Ovary (tissue), 9 donors: ENCODE data around the gene BEX2. TPM values are rescaled to one million over a fixed set of nuclear protein-coding genes. Genes with fewer than 3 reads are reported as not detected.
A peak's percentile ranks its signal among the peaks of the same experiment; 100 is the strongest.
"Not testable (repeated sequence)": the region's sequence is repeated elsewhere in the genome, so short reads cannot be mapped to it uniquely, and the experiment has no call there.

Source experiments
- DNase-seq, 5 donors: peaks; one replicate each; pipeline ENCODE4 v3.0.0-alpha.2; 2019 to 2020
- H3K27ac ChIP-seq, 2 donors: fragments of 200-600 bp; one replicate each; pipeline versions ENCODE4 v1.5.1 to v1.8.0; 2019 to 2022
- H3K27me3 ChIP-seq: fragments of 200-600 bp; one replicate; pipeline ENCODE4 v1.8.0; 2022
- H3K36me3 ChIP-seq: fragments of 200-600 bp; sonication (generic); one replicate; pipeline ENCODE4 v1.5.1; 2019
- H3K4me1 ChIP-seq: one replicate; pipeline ENCODE4 v1.8.1; 2013; ENCODE audit warnings: mild to moderate bottlenecking, moderate library complexity; ENCODE audit not compliant: insufficient read depth
- H3K4me3 ChIP-seq: fragments of 200-600 bp; sonication (generic); one replicate; pipeline ENCODE4 v1.5.1; 2017
- H3K9me3 ChIP-seq, 2 donors: fragments of 200-600 bp in 1 of 2; sonication (generic) in 1 of 2; one replicate each; pipeline versions ENCODE4 v1.5.1 to v1.8.1; 2013 to 2019; ENCODE audit warnings: mild to moderate bottlenecking in 1 of 2, moderate library complexity in 1 of 2
- EP300 ChIP-seq: sonication (generic); formaldehyde crosslinking; IDR thresholded peaks from one replicate; pipeline ENCODE4 v1.6.1; 2017; ENCODE audit warnings: antibody characterized with exemption
- POLR2A ChIP-seq: fragments of 450-650 bp; IDR thresholded peaks from one replicate; pipeline ENCODE4 v1.6.1; 2017; ENCODE audit warnings: antibody characterized with exemption, mild to moderate bottlenecking, moderate library complexity
- WGBS, 3 donors: extraction: QIAGEN DNeasy Blood & Tissue Kit in 1 of 3; methylation state at CpG; one replicate each; pipeline versions ENCODE4 v1.1.5 to v1.1.7; 2013 to 2017; 5-methylcytosine and 5-hydroxymethylcytosine counted together
- intact Hi-C, 4 donors: fragments of 100-400 bp; cut with DNase I; formaldehyde crosslinking; loops; one replicate each; pipeline versions ENCODE4 v1.11.0 to v1.15.1; 2022 to 2023
- polyA plus RNA-seq, 2 donors: library from polyadenylated mRNA; stranded (reverse); fragments of 200-250 nt in 1 of 2; fragments of 350-450 nt in 1 of 2; fragmentation: Illumina TruSeq in 1 of 2; extraction: RNeasy Lipid Tissue Mini Kit (QIAGEN cat#74804) in 1 of 2; gene quantifications; one replicate each; pipeline ENCODE4 v1.2.3, GENCODE V29; 2013 to 2014
- total RNA-seq, 7 donors: library from RNA; depleted of rRNA in 2 of 7; stranded (reverse); fragments of >200 nt in 2 of 7; fragmentation: NEBNext Ultra II Directional in 3 of 7; extraction: Animal tissue kit (Norgen Biotek cat#: 25700) in 3 of 7; gene quantifications; one replicate each; pipeline versions ENCODE4 v1.1.0 to v1.2.4, GENCODE V29; 2016 to 2023
- TF ChIP-seq, protein P1 (sequence below), 3 donors: fragments of 450-650 bp in 2 of 3; fragments of 200-600 bp in 1 of 3; IDR thresholded peaks; one replicate each; pipeline versions ENCODE4 v1.5.1 to v1.8.0; 2016 to 2022; ENCODE audit warnings: antibody characterized with exemption in 3 of 3, mild to moderate bottlenecking in 1 of 3
- donor health status: DM: no; HTN: no; CAD: no; lungs with moderate emphysema.
- donor health status: DM: no; HTN: no; CAD: no.
- donor health status: Bipolar disorder and iron deficiency.
- donor health status: DM: yes; HTN: yes; CAD: no.
- donor health status: DM: no; HTN: no; CAD: no.
- donor health status: DM: yes; HTN: yes; CAD: no.

Gene BEX2
- total and polyA plus RNA-seq, 9 donors, result 29.5 to 79.4 (median 55.1) TPM

DNA sequence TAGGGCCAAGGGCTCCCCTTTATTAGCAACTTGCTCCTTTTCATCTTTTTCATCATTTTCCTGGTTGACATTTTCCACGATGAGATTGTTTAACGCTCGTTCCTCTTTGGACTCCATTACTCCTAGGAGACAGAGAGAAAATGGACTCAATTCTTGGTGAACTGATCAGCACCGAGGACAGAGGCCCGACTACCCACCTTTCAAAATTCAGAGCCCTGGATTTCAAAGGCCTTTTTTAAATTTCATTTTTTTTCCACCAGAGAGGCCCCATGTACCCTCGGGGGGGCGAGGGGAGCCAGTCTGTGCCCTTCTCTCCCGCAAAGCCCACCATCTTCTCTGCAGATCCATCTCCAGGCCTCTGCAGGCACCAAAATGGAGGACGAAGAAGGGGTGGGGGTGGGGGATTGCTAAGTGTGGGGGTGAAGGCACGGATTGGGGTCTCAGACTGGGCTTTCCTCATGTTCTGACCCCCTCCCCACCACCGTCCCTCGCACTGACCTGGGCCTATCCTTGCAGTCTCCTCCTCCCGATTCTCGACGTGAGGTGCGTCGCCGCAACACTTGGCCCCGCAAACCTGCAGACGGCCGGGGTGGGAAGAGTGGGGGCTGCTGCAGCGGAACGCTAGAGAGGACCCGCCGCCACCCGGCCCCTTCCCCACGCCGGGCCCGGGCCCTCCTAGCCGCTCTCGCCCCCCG is 783 bp downstream of the BEX2 start:
- H3K36me3 ChIP-seq, result no peaks in the 10 kb centered on the region
- DNase-seq, result peak in 2 of 5 donors; percentile 30 to 46
- no peaks in the 10 kb centered on the region for H3K9me3 ChIP-seq
- intact Hi-C loops, result no loop called here
- no peak for TF ChIP-seq POLR2A
- TF ChIP-seq, protein P1, sequence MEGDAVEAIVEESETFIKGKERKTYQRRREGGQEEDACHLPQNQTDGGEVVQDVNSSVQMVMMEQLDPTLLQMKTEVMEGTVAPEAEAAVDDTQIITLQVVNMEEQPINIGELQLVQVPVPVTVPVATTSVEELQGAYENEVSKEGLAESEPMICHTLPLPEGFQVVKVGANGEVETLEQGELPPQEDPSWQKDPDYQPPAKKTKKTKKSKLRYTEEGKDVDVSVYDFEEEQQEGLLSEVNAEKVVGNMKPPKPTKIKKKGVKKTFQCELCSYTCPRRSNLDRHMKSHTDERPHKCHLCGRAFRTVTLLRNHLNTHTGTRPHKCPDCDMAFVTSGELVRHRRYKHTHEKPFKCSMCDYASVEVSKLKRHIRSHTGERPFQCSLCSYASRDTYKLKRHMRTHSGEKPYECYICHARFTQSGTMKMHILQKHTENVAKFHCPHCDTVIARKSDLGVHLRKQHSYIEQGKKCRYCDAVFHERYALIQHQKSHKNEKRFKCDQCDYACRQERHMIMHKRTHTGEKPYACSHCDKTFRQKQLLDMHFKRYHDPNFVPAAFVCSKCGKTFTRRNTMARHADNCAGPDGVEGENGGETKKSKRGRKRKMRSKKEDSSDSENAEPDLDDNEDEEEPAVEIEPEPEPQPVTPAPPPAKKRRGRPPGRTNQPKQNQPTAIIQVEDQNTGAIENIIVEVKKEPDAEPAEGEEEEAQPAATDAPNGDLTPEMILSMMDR (IDR thresholded peaks at IDR 0.05), result no peak
- no peak for TF ChIP-seq EP300
- peak overlapping the region; percentile 66 to 86 for H3K27ac ChIP-seq
- H3K27me3 ChIP-seq, result no peaks in the 10 kb centered on the region
- WGBS, 3 donors, result 36 to 43% (median 39%) methylated on average over 31 to 32 of the region's 32 CpGs
- H3K4me3 ChIP-seq, result peak overlapping the region; percentile 57
- H3K4me1 ChIP-seq, result no peaks in the 10 kb centered on the region

DNA sequence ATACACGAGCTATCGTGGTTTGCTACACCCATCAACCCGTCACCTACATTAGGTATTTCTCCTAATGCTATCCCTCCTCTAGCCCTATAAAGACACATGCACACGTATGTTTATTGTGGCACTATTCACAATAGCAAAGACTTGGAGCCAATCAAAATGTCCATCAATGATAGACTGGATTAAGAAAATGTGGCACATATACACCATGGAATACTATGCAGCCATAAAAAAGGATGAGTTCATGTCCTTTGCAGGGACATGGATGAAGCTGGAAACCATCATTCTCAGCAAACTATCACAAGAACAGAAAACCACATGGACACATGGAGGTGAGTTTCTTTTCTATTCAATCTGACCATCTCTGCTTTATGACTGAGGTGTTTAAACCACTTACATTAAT is 5.1 kb downstream of the BEX2 start:
- H3K36me3 ChIP-seq, H3K27me3 ChIP-seq, intact Hi-C loops, DNase-seq, H3K4me1 ChIP-seq, H3K27ac ChIP-seq, H3K4me3 ChIP-seq, H3K9me3 ChIP-seq: not testable (repeated sequence)
- WGBS, 3 donors, result 84 to 87% (median 85%) methylated on average over 4 of the region's 4 CpGs

DNA sequence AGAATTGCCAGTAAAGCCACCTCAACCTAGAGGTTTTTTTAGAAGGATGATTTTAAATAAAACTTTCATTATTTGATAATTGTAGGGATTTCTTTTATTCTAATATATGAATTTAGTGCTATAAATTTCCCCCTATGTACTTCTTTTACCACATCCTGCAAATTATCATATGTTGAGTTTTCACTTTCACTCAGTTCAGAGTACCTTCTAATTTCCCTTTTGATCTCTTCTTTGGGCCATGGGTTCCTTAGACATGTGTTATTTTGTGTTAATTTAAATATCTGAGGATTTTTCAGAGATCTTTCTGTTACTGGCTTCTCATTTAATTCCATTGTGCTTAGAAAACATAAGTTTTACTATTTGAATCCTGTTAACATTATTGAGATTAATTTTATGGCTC is 6.1 kb downstream of the BEX2 start:
- DNase-seq, result no peak
- Histone ChIP-seq H3K36me3 (no peaks in the 10 kb centered on the region), H3K9me3 (no peaks in the 10 kb centered on the region), H3K4me3 (no peak overlapping the region), H3K27me3 (no peaks in the 10 kb centered on the region), H3K27ac (no peak overlapping the region), H3K4me1 (no peaks in the 10 kb centered on the region)
- intact Hi-C loops, result no loop called here
- TF ChIP-seq, protein P1 (IDR thresholded peaks at IDR 0.05), result no peak
- TF ChIP-seq POLR2A (no peak), EP300 (no peak)

DNA sequence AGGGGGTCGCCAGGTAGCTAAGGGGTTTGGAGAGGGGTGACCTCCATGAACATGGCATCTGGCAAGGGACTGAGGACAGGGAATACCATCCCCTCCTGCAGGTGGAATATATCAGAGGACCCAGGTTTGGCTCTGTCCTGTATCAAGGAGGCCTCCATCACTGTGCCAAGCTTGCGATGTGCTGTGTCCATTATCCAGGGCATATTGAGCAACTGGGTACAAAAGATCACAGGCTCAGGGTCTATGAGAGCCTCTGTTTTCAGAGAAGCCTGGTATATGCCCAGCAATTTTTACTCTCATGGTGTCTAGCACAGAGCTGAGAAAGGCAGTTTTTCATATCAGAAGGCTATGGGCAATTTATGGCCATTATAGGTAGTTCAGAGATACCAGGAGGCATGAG is 17.7 kb downstream of the BEX2 start:
- whole genome bisulfite sequencing, 3 donors, result 78 to 83% (median 80%) methylated on average over 2 of the region's 2 CpGs
- TF ChIP-seq, protein P1 (IDR thresholded peaks at IDR 0.05), result no peak
- TF ChIP-seq POLR2A (no peak), EP300 (no peak)
- H3K27ac ChIP-seq, result no peak overlapping the region
- no peak for DNase-seq
- intact Hi-C loops, result no loop called here
- no peak overlapping the region for H3K4me3 ChIP-seq
- H3K4me1 ChIP-seq, result no peaks in the 10 kb centered on the region
- H3K27me3 ChIP-seq, result no peaks in the 10 kb centered on the region
- H3K9me3 ChIP-seq, result no peaks in the 10 kb centered on the region
- no peaks in the 10 kb centered on the region for H3K36me3 ChIP-seq

DNA sequence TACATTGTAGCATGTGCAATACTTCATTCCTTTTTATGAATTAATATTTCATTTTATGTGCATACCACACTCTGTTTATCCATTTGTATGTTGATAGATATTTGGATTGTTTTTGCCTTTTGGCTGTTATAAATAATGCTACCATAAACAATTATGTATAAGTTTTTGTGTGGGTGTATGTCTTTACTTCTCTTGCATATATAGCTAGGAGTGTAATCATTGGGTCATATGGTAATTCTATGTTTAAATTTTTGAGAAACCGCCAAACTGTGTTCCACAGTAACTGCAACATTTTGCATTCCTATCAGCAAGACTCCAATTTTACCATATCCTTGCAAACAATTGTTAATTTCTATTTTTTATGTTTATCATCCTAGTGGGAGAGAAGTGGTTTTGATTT is 31.2 kb downstream of the BEX2 start:
- no peak overlapping the region for H3K27ac ChIP-seq
- no peak for DNase-seq
- intact Hi-C loops, result no loop called here
- no peaks in the 10 kb centered on the region for H3K9me3 ChIP-seq
- TF ChIP-seq, protein P1 (IDR thresholded peaks at IDR 0.05), result no peak
- H3K4me1 ChIP-seq, result no peaks in the 10 kb centered on the region
- H3K27me3 ChIP-seq, result no peaks in the 10 kb centered on the region
- no peaks in the 10 kb centered on the region for H3K36me3 ChIP-seq
- 47 to 68% (median 58%) methylated on average over 1 of the region's 1 CpG for WGBS, 3 donors
- no peak overlapping the region for H3K4me3 ChIP-seq
